GM21515 (cell line): ENCODE measurements around the gene SLC12A6.
"Not testable (repeated sequence)": the region's sequence is repeated elsewhere in the genome, so short reads cannot be mapped to it uniquely, and the experiment has no call there.

ENCODE experiments used
- ATAC-seq: cut with Tn5 transposase; IDR thresholded peaks from one replicate; pipeline ENCODE4 v1.9.1; 2021; ENCODE audit not compliant: unreplicated experiment

The SLC12A6 gene

GRCh38 chr15:34337557-34338306, at the start of gene SLC12A6:
TSS of gene SLC12A6 (minus strand) at chr15:34337781. CDS start at chr15:34336680, 1,101 bp downstream.
- ATAC-seq = peak; percentile 71

- not testable (repeated sequence) for ATAC-seq
These were observed 44.4 kb upstream of the SLC12A6 start for GRCh38 chr15:34381829-34382521.

- ATAC-seq = not testable (repeated sequence)
These were observed 42.9 kb upstream of the SLC12A6 start for GRCh38 chr15:34380491-34380890.

- no peak for ATAC-seq
These were observed 39.3 kb upstream of the SLC12A6 start for GRCh38 chr15:34376856-34377255.

GRCh38 chr15:34375541-34375940, 38.0 kb upstream of the SLC12A6 start:
- not testable (repeated sequence) for ATAC-seq

- ATAC-seq = no peak
These were observed 37.2 kb upstream of the SLC12A6 start for GRCh38 chr15:34374816-34375215.

GRCh38 chr15:34373951-34374350, 36.4 kb upstream of the SLC12A6 start:
- ATAC-seq = no peak

- no peak for ATAC-seq
These were observed 33.1 kb upstream of the SLC12A6 start for GRCh38 chr15:34370643-34371042.

- ATAC-seq = no peak
These were observed 32.5 kb upstream of the SLC12A6 start for GRCh38 chr15:34370129-34370528.

- ATAC-seq = peak; percentile 72
These were observed 29.8 kb upstream of the SLC12A6 start, which contains the start of gene LPCAT4 for GRCh38 chr15:34367101-34368081. TSS of gene LPCAT4 (minus strand) at chr15:34367196. CDS start at chr15:34367100, 96 bp downstream.

- peak; percentile 24 for ATAC-seq
These were observed 28.9 kb upstream of the SLC12A6 start for GRCh38 chr15:34366271-34367065.

- ATAC-seq = no peak
These were observed 28.3 kb upstream of the SLC12A6 start for GRCh38 chr15:34365836-34366235.

GRCh38 chr15:34365091-34365825, 27.7 kb upstream of the SLC12A6 start:
- ATAC-seq = no peak

- no peak for ATAC-seq
These were observed 26.5 kb upstream of the SLC12A6 start for GRCh38 chr15:34364041-34364440.

GRCh38 chr15:34362047-34362773, 24.6 kb upstream of the SLC12A6 start:
- no peak for ATAC-seq

- no peak for ATAC-seq
These were observed 23.7 kb upstream of the SLC12A6 start for GRCh38 chr15:34361278-34361677.

GRCh38 chr15:34360298-34360697, 22.7 kb upstream of the SLC12A6 start:
- no peak for ATAC-seq

GRCh38 chr15:34359416-34359815, 21.8 kb upstream of the SLC12A6 start:
- ATAC-seq = no peak

- no peak for ATAC-seq
These were observed 21.4 kb upstream of the SLC12A6 start for GRCh38 chr15:34358948-34359347.
